HepG2 (cell line): ENCODE data around the gene RAB3GAP1. TPM values are rescaled to one million over a fixed set of nuclear protein-coding genes. Genes with fewer than 3 reads are reported as not detected.

Experiments
- ASH2L ChIP-seq: fragments of 300-600, 200-600 bp; sonication (generic); IDR thresholded peaks from 2 replicates; pipeline ENCODE4 v1.7.0; 2017; ENCODE audit warnings: low read depth, mild to moderate bottlenecking, moderate library complexity, mixed read lengths, low read length; ENCODE audit not compliant: insufficient read length
- ATM ChIP-seq: fragments of 450-650 bp; IDR thresholded peaks from 2 replicates; pipeline ENCODE4 v1.7.1; 2017; ENCODE audit warnings: mild to moderate bottlenecking, borderline replicate concordance
- JUN ChIP-seq: sonication (generic); formaldehyde crosslinking; IDR thresholded peaks from 2 replicates; pipeline ENCODE4 v1.4.0; 2020; ENCODE audit warnings: mild to moderate bottlenecking, missing genetic modification reagents
- SAP130 ChIP-seq: IDR thresholded peaks from 2 replicates; pipeline ENCODE4 v1.6.1; 2016; ENCODE audit warnings: low read depth
- ZNF337 ChIP-seq: sonication (generic); formaldehyde crosslinking; IDR thresholded peaks from 2 replicates; pipeline ENCODE4 v1.5.1; 2020; ENCODE audit warnings: missing genetic modification reagents, low read depth, mild to moderate bottlenecking, borderline replicate concordance
- ZNF431 ChIP-seq: sonication (generic); formaldehyde crosslinking; IDR thresholded peaks from 2 replicates; pipeline ENCODE4 v1.9.0; 2022; ENCODE audit warnings: missing genetic modification reagents, low read depth, mild to moderate bottlenecking, borderline replicate concordance
- ZNF451 ChIP-seq: sonication (generic); formaldehyde crosslinking; IDR thresholded peaks from 2 replicates; pipeline ENCODE4 v1.5.0; 2020; ENCODE audit warnings: mild to moderate bottlenecking, missing genetic modification reagents
- ZNF563 ChIP-seq: sonication (generic); formaldehyde crosslinking; IDR thresholded peaks from 2 replicates; pipeline ENCODE4 v1.8.0; 2022; ENCODE audit warnings: mild to moderate bottlenecking, moderate library complexity, missing genetic modification reagents
- ZNF703 ChIP-seq: sonication (generic); formaldehyde crosslinking; IDR thresholded peaks from 2 replicates; pipeline ENCODE4 v1.5.1; 2020; ENCODE audit warnings: missing genetic modification reagents, mild to moderate bottlenecking, moderate library complexity, borderline replicate concordance
- ZNF749 ChIP-seq: sonication (generic); formaldehyde crosslinking; IDR thresholded peaks from 2 replicates; pipeline ENCODE4 v1.8.0; 2022; ENCODE audit warnings: mild to moderate bottlenecking, missing genetic modification reagents, moderate library complexity, borderline replicate concordance
- ZNF777 ChIP-seq: sonication (generic); formaldehyde crosslinking; IDR thresholded peaks from 2 replicates; pipeline ENCODE4 v1.4.0; 2020; ENCODE audit warnings: missing genetic modification reagents
- ZNF788 ChIP-seq: sonication (generic); formaldehyde crosslinking; IDR thresholded peaks from 2 replicates; pipeline ENCODE4 v1.5.0; 2020; ENCODE audit warnings: mild to moderate bottlenecking, missing genetic modification reagents, borderline replicate concordance
- polyA plus RNA-seq, 8 experiments: library from polyadenylated mRNA; depleted of rRNA in 3 of 8; stranded (reverse) in 7 of 8; unstranded in 1 of 8; fragments of >200 nt; fragmentation: Illumina TruSeq in 4 of 8; extraction: Trizol in 4 of 8; gene quantifications; 2 replicates each; pipeline versions ENCODE4 v1.2.1 to v1.2.3, GENCODE V29; 2011 to 2016; ENCODE audit warnings: low read depth in 4 of 8, missing spikeins in 1 of 8, mixed read lengths in 1 of 8; ENCODE audit not compliant: insufficient read depth in 1 of 8
- total RNA-seq, 5 experiments: library from RNA; depleted of rRNA; stranded (reverse); fragments of >200 nt; fragmentation: Illumina TruSeq; extraction: Trizol; gene quantifications; 2 replicates each; pipeline ENCODE4 v1.2.3, GENCODE V29; 2016; ENCODE audit warnings: low read depth in 1 of 5
- TF ChIP-seq, protein P1 (sequence below): sonication (generic); formaldehyde crosslinking; IDR thresholded peaks from 2 replicates; pipeline ENCODE4 v1.4.0; 2020; ENCODE audit warnings: missing genetic modification reagents
- TF ChIP-seq, protein P2 (sequence below): sonication (generic); formaldehyde crosslinking; IDR thresholded peaks from 2 replicates; pipeline ENCODE4 v1.9.0; 2021; ENCODE audit warnings: mild to moderate bottlenecking, missing genetic modification reagents
- TF ChIP-seq, protein P3 (sequence below): sonication (generic); formaldehyde crosslinking; IDR thresholded peaks from 2 replicates; pipeline ENCODE4 v1.5.0; 2020; ENCODE audit warnings: mild to moderate bottlenecking, missing genetic modification reagents, moderate library complexity
- TF ChIP-seq, protein P4 (sequence below): sonication (generic); formaldehyde crosslinking; IDR thresholded peaks from 2 replicates; pipeline ENCODE4 v1.5.0; 2020; ENCODE audit warnings: mild to moderate bottlenecking, missing genetic modification reagents

Gene RAB3GAP1
- total and polyA plus RNA-seq, 2 of the 13 experiments (the other 11 are each of a cell fraction or from before 2014, with no cell fraction given): 15.2 to 48.8 TPM

DNA sequence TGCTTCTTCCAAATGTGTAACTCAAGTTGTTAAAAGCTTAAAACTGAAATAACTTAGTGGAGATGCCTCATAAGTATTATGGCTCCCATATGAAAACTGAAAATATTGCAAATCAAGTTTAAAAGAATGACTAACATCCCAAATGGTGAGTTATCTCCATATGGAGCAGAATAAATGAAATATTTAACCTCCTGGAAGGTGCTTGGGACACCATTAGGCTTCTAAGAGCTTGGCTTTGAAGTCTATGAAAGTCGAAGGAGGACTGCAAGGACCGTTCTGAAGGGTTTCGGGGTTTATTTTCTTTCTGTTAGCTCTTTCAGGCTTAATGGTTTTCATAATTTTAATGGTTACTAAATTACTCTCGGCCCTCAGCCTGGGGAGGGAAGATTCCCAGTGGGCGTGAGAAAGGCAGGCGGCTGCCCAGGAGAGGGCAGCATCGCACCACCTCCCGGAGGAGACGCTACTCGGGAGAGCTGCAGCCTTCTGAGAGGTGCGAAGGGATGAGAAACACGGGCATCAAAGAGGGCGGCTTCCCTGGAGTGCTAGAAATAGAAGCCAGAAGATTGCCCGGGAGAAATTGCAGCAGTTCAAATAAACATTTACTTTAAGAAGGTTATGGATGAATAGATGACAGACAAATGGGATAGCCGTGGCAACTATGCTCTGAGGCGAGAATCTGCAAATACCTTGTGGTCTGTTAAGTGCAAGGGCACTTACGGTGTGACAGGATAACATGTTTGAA lies 47.9 kb upstream of the RAB3GAP1 start (continued):
- no peak for TF ChIP-seq ATM
- TF ChIP-seq, protein P1, sequence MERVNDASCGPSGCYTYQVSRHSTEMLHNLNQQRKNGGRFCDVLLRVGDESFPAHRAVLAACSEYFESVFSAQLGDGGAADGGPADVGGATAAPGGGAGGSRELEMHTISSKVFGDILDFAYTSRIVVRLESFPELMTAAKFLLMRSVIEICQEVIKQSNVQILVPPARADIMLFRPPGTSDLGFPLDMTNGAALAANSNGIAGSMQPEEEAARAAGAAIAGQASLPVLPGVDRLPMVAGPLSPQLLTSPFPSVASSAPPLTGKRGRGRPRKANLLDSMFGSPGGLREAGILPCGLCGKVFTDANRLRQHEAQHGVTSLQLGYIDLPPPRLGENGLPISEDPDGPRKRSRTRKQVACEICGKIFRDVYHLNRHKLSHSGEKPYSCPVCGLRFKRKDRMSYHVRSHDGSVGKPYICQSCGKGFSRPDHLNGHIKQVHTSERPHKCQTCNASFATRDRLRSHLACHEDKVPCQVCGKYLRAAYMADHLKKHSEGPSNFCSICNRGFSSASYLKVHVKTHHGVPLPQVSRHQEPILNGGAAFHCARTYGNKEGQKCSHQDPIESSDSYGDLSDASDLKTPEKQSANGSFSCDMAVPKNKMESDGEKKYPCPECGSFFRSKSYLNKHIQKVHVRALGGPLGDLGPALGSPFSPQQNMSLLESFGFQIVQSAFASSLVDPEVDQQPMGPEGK (CRISPR knock-in tag): peak; percentile 51
- TF ChIP-seq ASH2L: no peak
- no peak for TF ChIP-seq JUN (CRISPR knock-in tag)
- no peak for TF ChIP-seq ZNF777 (CRISPR knock-in tag)
- TF ChIP-seq ZNF788: no peak; the same call in 1 of the 2 replicates
- no peak for TF ChIP-seq ZNF451 (CRISPR knock-in tag)
- TF ChIP-seq ZNF337 (CRISPR knock-in tag): no peak
- TF ChIP-seq SAP130: no peak; the same call in 1 of the 2 replicates
- TF ChIP-seq ZNF703 (CRISPR knock-in tag): no peak
- no peak for TF ChIP-seq ZNF431 (CRISPR knock-in tag)
- TF ChIP-seq, protein P2, sequence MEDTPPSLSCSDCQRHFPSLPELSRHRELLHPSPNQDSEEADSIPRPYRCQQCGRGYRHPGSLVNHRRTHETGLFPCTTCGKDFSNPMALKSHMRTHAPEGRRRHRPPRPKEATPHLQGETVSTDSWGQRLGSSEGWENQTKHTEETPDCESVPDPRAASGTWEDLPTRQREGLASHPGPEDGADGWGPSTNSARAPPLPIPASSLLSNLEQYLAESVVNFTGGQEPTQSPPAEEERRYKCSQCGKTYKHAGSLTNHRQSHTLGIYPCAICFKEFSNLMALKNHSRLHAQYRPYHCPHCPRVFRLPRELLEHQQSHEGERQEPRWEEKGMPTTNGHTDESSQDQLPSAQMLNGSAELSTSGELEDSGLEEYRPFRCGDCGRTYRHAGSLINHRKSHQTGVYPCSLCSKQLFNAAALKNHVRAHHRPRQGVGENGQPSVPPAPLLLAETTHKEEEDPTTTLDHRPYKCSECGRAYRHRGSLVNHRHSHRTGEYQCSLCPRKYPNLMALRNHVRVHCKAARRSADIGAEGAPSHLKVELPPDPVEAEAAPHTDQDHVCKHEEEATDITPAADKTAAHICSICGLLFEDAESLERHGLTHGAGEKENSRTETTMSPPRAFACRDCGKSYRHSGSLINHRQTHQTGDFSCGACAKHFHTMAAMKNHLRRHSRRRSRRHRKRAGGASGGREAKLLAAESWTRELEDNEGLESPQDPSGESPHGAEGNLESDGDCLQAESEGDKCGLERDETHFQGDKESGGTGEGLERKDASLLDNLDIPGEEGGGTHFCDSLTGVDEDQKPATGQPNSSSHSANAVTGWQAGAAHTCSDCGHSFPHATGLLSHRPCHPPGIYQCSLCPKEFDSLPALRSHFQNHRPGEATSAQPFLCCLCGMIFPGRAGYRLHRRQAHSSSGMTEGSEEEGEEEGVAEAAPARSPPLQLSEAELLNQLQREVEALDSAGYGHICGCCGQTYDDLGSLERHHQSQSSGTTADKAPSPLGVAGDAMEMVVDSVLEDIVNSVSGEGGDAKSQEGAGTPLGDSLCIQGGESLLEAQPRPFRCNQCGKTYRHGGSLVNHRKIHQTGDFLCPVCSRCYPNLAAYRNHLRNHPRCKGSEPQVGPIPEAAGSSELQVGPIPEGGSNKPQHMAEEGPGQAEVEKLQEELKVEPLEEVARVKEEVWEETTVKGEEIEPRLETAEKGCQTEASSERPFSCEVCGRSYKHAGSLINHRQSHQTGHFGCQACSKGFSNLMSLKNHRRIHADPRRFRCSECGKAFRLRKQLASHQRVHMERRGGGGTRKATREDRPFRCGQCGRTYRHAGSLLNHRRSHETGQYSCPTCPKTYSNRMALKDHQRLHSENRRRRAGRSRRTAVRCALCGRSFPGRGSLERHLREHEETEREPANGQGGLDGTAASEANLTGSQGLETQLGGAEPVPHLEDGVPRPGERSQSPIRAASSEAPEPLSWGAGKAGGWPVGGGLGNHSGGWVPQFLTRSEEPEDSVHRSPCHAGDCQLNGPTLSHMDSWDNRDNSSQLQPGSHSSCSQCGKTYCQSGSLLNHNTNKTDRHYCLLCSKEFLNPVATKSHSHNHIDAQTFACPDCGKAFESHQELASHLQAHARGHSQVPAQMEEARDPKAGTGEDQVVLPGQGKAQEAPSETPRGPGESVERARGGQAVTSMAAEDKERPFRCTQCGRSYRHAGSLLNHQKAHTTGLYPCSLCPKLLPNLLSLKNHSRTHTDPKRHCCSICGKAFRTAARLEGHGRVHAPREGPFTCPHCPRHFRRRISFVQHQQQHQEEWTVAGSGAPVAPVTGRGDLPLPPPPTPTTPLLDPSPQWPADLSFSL (CRISPR knock-in tag): no peak
- TF ChIP-seq ZNF563 (CRISPR knock-in tag): no peak
- no peak for TF ChIP-seq ZNF749 (CRISPR knock-in tag)
- TF ChIP-seq, protein P3, sequence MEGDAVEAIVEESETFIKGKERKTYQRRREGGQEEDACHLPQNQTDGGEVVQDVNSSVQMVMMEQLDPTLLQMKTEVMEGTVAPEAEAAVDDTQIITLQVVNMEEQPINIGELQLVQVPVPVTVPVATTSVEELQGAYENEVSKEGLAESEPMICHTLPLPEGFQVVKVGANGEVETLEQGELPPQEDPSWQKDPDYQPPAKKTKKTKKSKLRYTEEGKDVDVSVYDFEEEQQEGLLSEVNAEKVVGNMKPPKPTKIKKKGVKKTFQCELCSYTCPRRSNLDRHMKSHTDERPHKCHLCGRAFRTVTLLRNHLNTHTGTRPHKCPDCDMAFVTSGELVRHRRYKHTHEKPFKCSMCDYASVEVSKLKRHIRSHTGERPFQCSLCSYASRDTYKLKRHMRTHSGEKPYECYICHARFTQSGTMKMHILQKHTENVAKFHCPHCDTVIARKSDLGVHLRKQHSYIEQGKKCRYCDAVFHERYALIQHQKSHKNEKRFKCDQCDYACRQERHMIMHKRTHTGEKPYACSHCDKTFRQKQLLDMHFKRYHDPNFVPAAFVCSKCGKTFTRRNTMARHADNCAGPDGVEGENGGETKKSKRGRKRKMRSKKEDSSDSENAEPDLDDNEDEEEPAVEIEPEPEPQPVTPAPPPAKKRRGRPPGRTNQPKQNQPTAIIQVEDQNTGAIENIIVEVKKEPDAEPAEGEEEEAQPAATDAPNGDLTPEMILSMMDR (CRISPR knock-in tag): peak; percentile 98
- TF ChIP-seq, protein P4, sequence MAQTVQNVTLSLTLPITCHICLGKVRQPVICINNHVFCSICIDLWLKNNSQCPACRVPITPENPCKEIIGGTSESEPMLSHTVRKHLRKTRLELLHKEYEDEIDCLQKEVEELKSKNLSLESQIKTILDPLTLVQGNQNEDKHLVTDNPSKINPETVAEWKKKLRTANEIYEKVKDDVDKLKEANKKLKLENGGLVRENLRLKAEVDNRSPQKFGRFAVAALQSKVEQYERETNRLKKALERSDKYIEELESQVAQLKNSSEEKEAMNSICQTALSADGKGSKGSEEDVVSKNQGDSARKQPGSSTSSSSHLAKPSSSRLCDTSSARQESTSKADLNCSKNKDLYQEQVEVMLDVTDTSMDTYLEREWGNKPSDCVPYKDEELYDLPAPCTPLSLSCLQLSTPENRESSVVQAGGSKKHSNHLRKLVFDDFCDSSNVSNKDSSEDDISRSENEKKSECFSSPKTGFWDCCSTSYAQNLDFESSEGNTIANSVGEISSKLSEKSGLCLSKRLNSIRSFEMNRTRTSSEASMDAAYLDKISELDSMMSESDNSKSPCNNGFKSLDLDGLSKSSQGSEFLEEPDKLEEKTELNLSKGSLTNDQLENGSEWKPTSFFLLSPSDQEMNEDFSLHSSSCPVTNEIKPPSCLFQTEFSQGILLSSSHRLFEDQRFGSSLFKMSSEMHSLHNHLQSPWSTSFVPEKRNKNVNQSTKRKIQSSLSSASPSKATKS (CRISPR knock-in tag): no peak
